ENCODE data around the gene TMOD3.

DNA sequence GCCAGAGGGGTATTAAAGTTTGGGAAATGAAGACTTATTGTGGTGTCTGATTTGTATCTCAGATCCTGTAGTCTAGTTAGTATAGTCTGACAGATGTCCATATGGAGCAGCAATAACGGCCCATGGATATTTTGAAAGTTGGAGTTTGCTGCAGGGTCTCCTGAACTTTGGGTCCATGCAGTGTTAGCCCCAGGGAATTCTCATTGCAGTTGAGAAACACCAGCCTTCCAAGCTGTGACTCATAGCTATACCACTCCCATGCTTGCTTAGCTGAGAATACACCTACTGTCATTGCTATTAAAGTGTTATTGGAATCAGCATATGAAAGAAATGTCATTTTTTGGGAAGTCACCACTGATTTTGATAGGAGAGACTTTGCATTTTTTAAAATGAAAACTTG, 48.8 kb upstream of the TMOD3 start:
- TF ChIP-seq YY1 (IDR thresholded peaks at IDR 0.05; ENCODE audit: insufficient read depth, insufficient read length) (no peak), ZNF274 (IDR thresholded peaks at IDR 0.05; ENCODE audit: low read depth, low read length) (no peak), SUZ12 (IDR thresholded peaks at IDR 0.05; ENCODE audit: extremely low read depth, insufficient read depth, insufficient read length) (no peak)

Measured in NT2/D1 (cell line).